Panc1 (cell line): Measurements from ENCODE around the gene SSBP3.

ENCODE experiments used
- CTCF ChIP-seq: fragments of 450-650 bp; IDR thresholded peaks from 2 replicates; pipeline ENCODE4 v1.5.1; 2017; ENCODE audit warnings: mild to moderate bottlenecking
- POLR2AphosphoS5 ChIP-seq: IDR thresholded peaks from 2 replicates; pipeline ENCODE4 v1.6.1; 2012; ENCODE audit warnings: mild to moderate bottlenecking, low read depth, low read length, moderate library complexity
- TF ChIP-seq, protein P1 (sequence below), 2 experiments: IDR thresholded peaks; 2 replicates each; pipeline ENCODE4 v1.6.1; 2011 to 2012; ENCODE audit warnings: low read depth in 2 of 2, control low read depth in 1 of 2, low read length in 1 of 2, mild to moderate bottlenecking in 1 of 2, moderate library complexity in 1 of 2; ENCODE audit not compliant: insufficient read depth in 1 of 2

- TF ChIP-seq POLR2AphosphoS5: no peak
- TF ChIP-seq CTCF: no peak
- TF ChIP-seq, protein P1, sequence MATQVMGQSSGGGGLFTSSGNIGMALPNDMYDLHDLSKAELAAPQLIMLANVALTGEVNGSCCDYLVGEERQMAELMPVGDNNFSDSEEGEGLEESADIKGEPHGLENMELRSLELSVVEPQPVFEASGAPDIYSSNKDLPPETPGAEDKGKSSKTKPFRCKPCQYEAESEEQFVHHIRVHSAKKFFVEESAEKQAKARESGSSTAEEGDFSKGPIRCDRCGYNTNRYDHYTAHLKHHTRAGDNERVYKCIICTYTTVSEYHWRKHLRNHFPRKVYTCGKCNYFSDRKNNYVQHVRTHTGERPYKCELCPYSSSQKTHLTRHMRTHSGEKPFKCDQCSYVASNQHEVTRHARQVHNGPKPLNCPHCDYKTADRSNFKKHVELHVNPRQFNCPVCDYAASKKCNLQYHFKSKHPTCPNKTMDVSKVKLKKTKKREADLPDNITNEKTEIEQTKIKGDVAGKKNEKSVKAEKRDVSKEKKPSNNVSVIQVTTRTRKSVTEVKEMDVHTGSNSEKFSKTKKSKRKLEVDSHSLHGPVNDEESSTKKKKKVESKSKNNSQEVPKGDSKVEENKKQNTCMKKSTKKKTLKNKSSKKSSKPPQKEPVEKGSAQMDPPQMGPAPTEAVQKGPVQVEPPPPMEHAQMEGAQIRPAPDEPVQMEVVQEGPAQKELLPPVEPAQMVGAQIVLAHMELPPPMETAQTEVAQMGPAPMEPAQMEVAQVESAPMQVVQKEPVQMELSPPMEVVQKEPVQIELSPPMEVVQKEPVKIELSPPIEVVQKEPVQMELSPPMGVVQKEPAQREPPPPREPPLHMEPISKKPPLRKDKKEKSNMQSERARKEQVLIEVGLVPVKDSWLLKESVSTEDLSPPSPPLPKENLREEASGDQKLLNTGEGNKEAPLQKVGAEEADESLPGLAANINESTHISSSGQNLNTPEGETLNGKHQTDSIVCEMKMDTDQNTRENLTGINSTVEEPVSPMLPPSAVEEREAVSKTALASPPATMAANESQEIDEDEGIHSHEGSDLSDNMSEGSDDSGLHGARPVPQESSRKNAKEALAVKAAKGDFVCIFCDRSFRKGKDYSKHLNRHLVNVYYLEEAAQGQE (IDR thresholded peaks at IDR 0.05; ENCODE audit: insufficient read depth in 1 of 2, low read depth in 2 of 2, low read length in 1 of 2): no peak
Measured at GRCh38 chr1:54200519-54200997, 205.6 kb downstream of the SSBP3 start.
